Neuronal stem cell (in vitro differentiated cells): ENCODE results near the gene TAAR1.

Experiments
- DNase-seq: peaks from one replicate; pipeline ENCODE4 v3.0.0-alpha.2; 2013; ENCODE audit warnings: low spot score
- H2AFZ ChIP-seq: one replicate; pipeline ENCODE4 v1.6.1; 2013; ENCODE audit warnings: mild to moderate bottlenecking, low read length, inconsistent platforms
- H2AK5ac ChIP-seq: 2 replicates; pipeline ENCODE4 v1.6.1; 2013; ENCODE audit warnings: low read depth, mild to moderate bottlenecking, inconsistent platforms, low read length, moderate library complexity, mixed read lengths
- H2BK120ac ChIP-seq: 2 replicates; pipeline ENCODE4 v1.6.1; 2013; ENCODE audit warnings: low read depth, mild to moderate bottlenecking, inconsistent platforms, low read length, moderate library complexity, mixed read lengths
- H2BK12ac ChIP-seq: one replicate; pipeline ENCODE4 v1.6.1; 2013; ENCODE audit warnings: low read length, inconsistent platforms
- H2BK15ac ChIP-seq: 2 replicates; pipeline ENCODE4 v1.6.1; 2013; ENCODE audit warnings: mild to moderate bottlenecking, low read length, inconsistent platforms, mixed read lengths
- H2BK5ac ChIP-seq: one replicate; pipeline ENCODE4 v1.6.1; 2013; ENCODE audit warnings: inconsistent platforms, mild to moderate bottlenecking, low read length, moderate library complexity
- H3K14ac ChIP-seq: one replicate; pipeline ENCODE4 v1.6.1; 2013; ENCODE audit warnings: low read length, inconsistent platforms
- H3K18ac ChIP-seq: 2 replicates; pipeline ENCODE4 v1.6.1; 2013; ENCODE audit warnings: low read length, inconsistent platforms
- H3K23ac ChIP-seq: 2 replicates; pipeline ENCODE4 v1.6.1; 2013; ENCODE audit warnings: low read depth, mild to moderate bottlenecking, mixed read lengths, low read length, inconsistent platforms; ENCODE audit not compliant: poor library complexity
- H3K27ac ChIP-seq: replicated peaks from 3 replicates; pipeline ENCODE4 v1.5.1; 2013; ENCODE audit warnings: low read length, inconsistent platforms
- H3K27me3 ChIP-seq, 3 experiments: 2 replicates each; pipeline ENCODE4 v1.6.1; 2013; ENCODE audit warnings: low read length in 3 of 3, mild to moderate bottlenecking in 2 of 3, inconsistent platforms in 1 of 3, low read depth in 1 of 3, mixed read lengths in 1 of 3, moderate library complexity in 1 of 3; ENCODE audit not compliant: control insufficient read depth in 3 of 3, insufficient read depth in 3 of 3
- H3K36me3 ChIP-seq, 2 donors: replicated peaks in 1 of 2; 2 replicates each; pipeline ENCODE4 v1.6.1; 2013; ENCODE audit warnings: low read length in 2 of 2; ENCODE audit not compliant: control insufficient read depth in 2 of 2, insufficient read depth in 2 of 2
- H3K4ac ChIP-seq: 2 replicates; pipeline ENCODE4 v1.6.1; 2013; ENCODE audit warnings: inconsistent platforms, mild to moderate bottlenecking, low read length, moderate library complexity
- H3K4me1 ChIP-seq, 2 donors: 1 replicate in 1 of 2; 2 replicates in 1 of 2; pipeline ENCODE4 v1.6.1; 2013; ENCODE audit warnings: low read length in 2 of 2, low read depth in 1 of 2; ENCODE audit not compliant: control insufficient read depth in 2 of 2, insufficient read depth in 1 of 2
- H3K4me2 ChIP-seq: one replicate; pipeline ENCODE4 v1.6.1; 2013; ENCODE audit warnings: mild to moderate bottlenecking, low read length, inconsistent platforms; ENCODE audit not compliant: insufficient read depth, poor library complexity, severe bottlenecking
- H3K4me3 ChIP-seq, 2 donors: 2 replicates each; pipeline ENCODE4 v1.5.1; 2013; ENCODE audit warnings: low read length in 2 of 2, mild to moderate bottlenecking in 2 of 2, inconsistent platforms in 1 of 2, moderate library complexity in 1 of 2
- H3K79me1 ChIP-seq: one replicate; pipeline ENCODE4 v1.6.1; 2013; ENCODE audit warnings: low read depth, mild to moderate bottlenecking, inconsistent platforms, low read length, moderate library complexity
- H3K9ac ChIP-seq: one replicate; pipeline ENCODE4 v1.6.1; 2013; ENCODE audit warnings: mild to moderate bottlenecking, low read depth, low read length, inconsistent platforms; ENCODE audit not compliant: poor library complexity
- H3K9me3 ChIP-seq, 2 donors: replicated peaks in 1 of 2; 2 replicates each; pipeline versions ENCODE3 to v1.6.1; 2013; ENCODE audit warnings: low read length in 2 of 2, mild to moderate bottlenecking in 2 of 2, inconsistent platforms in 1 of 2, low read depth in 1 of 2, mixed read lengths in 1 of 2, moderate library complexity in 1 of 2; ENCODE audit not compliant: control insufficient read depth in 2 of 2, insufficient read depth in 1 of 2
- H4K8ac ChIP-seq: one replicate; pipeline ENCODE4 v1.6.1; 2013; ENCODE audit warnings: low read depth, mild to moderate bottlenecking, inconsistent platforms, low read length, moderate library complexity
- H4K91ac ChIP-seq: one replicate; pipeline ENCODE4 v1.6.1; 2013; ENCODE audit warnings: low read length, low read depth, mild to moderate bottlenecking, inconsistent platforms; ENCODE audit not compliant: poor library complexity
- WGBS, 2 donors: extraction: QIAGEN DNeasy Blood & Tissue Kit; methylation state at CpG; one replicate each; pipeline ENCODE4 v1.1.7; 2013; ENCODE audit warnings: missing lambda C conversion rate in 2 of 2, mixed read lengths in 1 of 2; ENCODE audit not compliant: insufficient read length in 2 of 2, insufficient replicate concordance in 1 of 2; ENCODE audit errors: extremely low coverage in 2 of 2; 5-methylcytosine and 5-hydroxymethylcytosine counted together

The TAAR1 gene

GRCh38 chr6:132690678-132691077 is 31.7 kb upstream of the TAAR1 start:
- Histone ChIP-seq H3K4ac (no peak overlapping the region), H3K9ac (no peak overlapping the region), H2AFZ (no peak overlapping the region), H3K9me3 (peaks cover 0 to 3% of the 10 kb centered on the region in 2 donors), H3K4me2 (no peak overlapping the region), H3K27ac (no peak overlapping the region), H3K14ac (no peak overlapping the region), H2AK5ac (no peak overlapping the region), H3K36me3 (no peaks in the 10 kb centered on the region), H2BK12ac (no peak overlapping the region), H4K91ac (no peak overlapping the region), H4K8ac (no peak overlapping the region), H3K79me1 (no peaks in the 10 kb centered on the region), H3K18ac (no peak overlapping the region), H2BK15ac (no peak overlapping the region), H2BK5ac (no peak overlapping the region), H3K23ac (no peak overlapping the region), H3K4me3 (no peak overlapping the region), H3K4me1 (no peaks in the 10 kb centered on the region), H2BK120ac (no peak overlapping the region), H3K27me3 (peaks cover 0 to 2% (median 0%) of the 10 kb centered on the region in 3 experiments)
- WGBS, 2 donors: no CpG with 5 or more reads among the region's 4 CpGs
- no peak for DNase-seq

- WGBS, 2 donors: no CpG with 5 or more reads among the region's 5 CpGs
- H2BK15ac ChIP-seq: no peak overlapping the region
- H3K27ac ChIP-seq: no peak overlapping the region
- no peak overlapping the region for H3K23ac ChIP-seq
- no peaks in the 10 kb centered on the region for H3K9me3 ChIP-seq
- H2BK120ac ChIP-seq: no peak overlapping the region
- H3K4ac ChIP-seq: no peak overlapping the region
- no peak overlapping the region for H2BK5ac ChIP-seq
- no peak overlapping the region for H3K18ac ChIP-seq
- H3K79me1 ChIP-seq: no peaks in the 10 kb centered on the region
- no peak overlapping the region for H3K14ac ChIP-seq
- no peak for DNase-seq
- no peak overlapping the region for H3K4me2 ChIP-seq
- H3K9ac ChIP-seq: no peak overlapping the region
- H3K36me3 ChIP-seq: no peaks in the 10 kb centered on the region
- H3K4me3 ChIP-seq: no peak overlapping the region
- H3K27me3 ChIP-seq: peaks cover 0 to 2% (median 0%) of the 10 kb centered on the region in 3 experiments
- H2AK5ac ChIP-seq: no peak overlapping the region
- H2BK12ac ChIP-seq: no peak overlapping the region
- no peaks in the 10 kb centered on the region for H3K4me1 ChIP-seq
- no peak overlapping the region for H4K91ac ChIP-seq
- no peak overlapping the region for H4K8ac ChIP-seq
- H2AFZ ChIP-seq: no peak overlapping the region
These were observed 28.3 kb upstream of the TAAR1 start for GRCh38 chr6:132687306-132687705.

- DNase-seq: no peak
- H3K27ac ChIP-seq: no peak overlapping the region
- no peak overlapping the region for H2BK12ac ChIP-seq
- H2BK120ac ChIP-seq: no peak overlapping the region
- H3K4me2 ChIP-seq: no peak overlapping the region
- H2BK5ac ChIP-seq: no peak overlapping the region
- no peak overlapping the region for H2AK5ac ChIP-seq
- no peak overlapping the region for H4K91ac ChIP-seq
- no peaks in the 10 kb centered on the region for H3K9me3 ChIP-seq
- H3K23ac ChIP-seq: no peak overlapping the region
- H2AFZ ChIP-seq: no peak overlapping the region
- no peaks in the 10 kb centered on the region for H3K4me1 ChIP-seq
- H4K8ac ChIP-seq: no peak overlapping the region
- no peak overlapping the region for H3K4ac ChIP-seq
- no peak overlapping the region for H3K18ac ChIP-seq
- no peak overlapping the region for H2BK15ac ChIP-seq
- no peak overlapping the region for H3K4me3 ChIP-seq
- H3K79me1 ChIP-seq: no peaks in the 10 kb centered on the region
- no peak overlapping the region for H3K14ac ChIP-seq
- WGBS, 2 donors: no CpG with 5 or more reads among the region's 3 CpGs
- no peak overlapping the region for H3K9ac ChIP-seq
- H3K27me3 ChIP-seq: peaks cover 0 to 2% (median 0%) of the 10 kb centered on the region in 3 experiments
- H3K36me3 ChIP-seq: no peaks in the 10 kb centered on the region
These were observed 27.5 kb upstream of the TAAR1 start for GRCh38 chr6:132686531-132686930.

- H3K4me2 ChIP-seq: no peak overlapping the region
- H3K4me1 ChIP-seq: no peaks in the 10 kb centered on the region
- no peak overlapping the region for H4K8ac ChIP-seq
- H3K23ac ChIP-seq: no peak overlapping the region
- no peaks in the 10 kb centered on the region for H3K27me3 ChIP-seq
- no peak overlapping the region for H3K4ac ChIP-seq
- no peaks in the 10 kb centered on the region for H3K9me3 ChIP-seq
- H3K4me3 ChIP-seq: no peak overlapping the region
- DNase-seq: no peak
- no CpG with 5 or more reads among the region's 3 CpGs for WGBS, 2 donors
- H3K27ac ChIP-seq: no peak overlapping the region
- H2AFZ ChIP-seq: no peak overlapping the region
- H3K9ac ChIP-seq: no peak overlapping the region
- no peak overlapping the region for H3K18ac ChIP-seq
- H3K79me1 ChIP-seq: no peaks in the 10 kb centered on the region
- no peak overlapping the region for H4K91ac ChIP-seq
- no peak overlapping the region for H2BK120ac ChIP-seq
- H3K14ac ChIP-seq: no peak overlapping the region
- H2BK12ac ChIP-seq: no peak overlapping the region
- H2BK5ac ChIP-seq: no peak overlapping the region
- no peaks in the 10 kb centered on the region for H3K36me3 ChIP-seq
- no peak overlapping the region for H2AK5ac ChIP-seq
- H2BK15ac ChIP-seq: no peak overlapping the region
These were observed 26.0 kb upstream of the TAAR1 start for GRCh38 chr6:132685009-132685408.
